SK-N-SH treated with all-trans-retinoic acid at 6 μM for 48 hours (cell line): Measurements from ENCODE around the gene MMAB.

Experiments used
- BACH2 ChIP-seq: fragments of 250-450 bp; sonication (Bioruptor Pico); IDR thresholded peaks from 2 replicates; pipeline ENCODE4 v1.9.0; 2021; ENCODE audit warnings: mild to moderate bottlenecking, borderline replicate concordance
- CREB5 ChIP-seq: fragments of 250-450 bp; sonication (Bioruptor Pico); IDR thresholded peaks from 2 replicates; pipeline ENCODE4 v1.5.1; 2020; ENCODE audit warnings: low read depth, mild to moderate bottlenecking, moderate library complexity
- POU6F1 ChIP-seq: fragments of 250-450 bp; sonication (Bioruptor Pico); IDR thresholded peaks from 2 replicates; pipeline ENCODE4 v1.8.0; 2021; ENCODE audit warnings: low read depth, mild to moderate bottlenecking, moderate library complexity, borderline replicate concordance
- RARB ChIP-seq: fragments of 250-450 bp; sonication (Bioruptor Pico); IDR thresholded peaks from 2 replicates; pipeline ENCODE4 v1.8.0; 2021; ENCODE audit warnings: mild to moderate bottlenecking, moderate library complexity
- TOX ChIP-seq: fragments of 250-450 bp; sonication (Bioruptor Pico); IDR thresholded peaks from 2 replicates; pipeline ENCODE4 v1.8.0; 2021; ENCODE audit warnings: mild to moderate bottlenecking, moderate library complexity, borderline replicate concordance

GRCh38 chr12:109604132-109604585 lies 30.9 kb upstream of the MMAB start:
- TF ChIP-seq RARB (CRISPR knock-in tag) (no peak), TOX (CRISPR knock-in tag) (no peak), CREB5 (CRISPR knock-in tag) (no peak), BACH2 (CRISPR knock-in tag) (no peak), POU6F1 (CRISPR knock-in tag) (no peak)
